Smooth muscle cell (in vitro differentiated cells): Measurements from ENCODE around the gene OR56A3. TPM values are rescaled to one million over a fixed set of nuclear protein-coding genes. Genes with fewer than 3 reads are reported as not detected.

Experiments
- DNase-seq: peaks from one replicate; lab custom pipeline; 2025; ENCODE audit not compliant: unreplicated experiment; lab: John Stamatoyannopoulos, UW
- H2AFZ ChIP-seq: fragments of 200-600 bp; sonication (generic); 2 replicates; pipeline ENCODE4 v1.6.0; 2016; ENCODE audit warnings: antibody characterized with exemption, low read depth, mild to moderate bottlenecking
- H3F3A ChIP-seq: fragments of 200-600 bp; sonication (generic); 2 replicates; pipeline ENCODE4 v1.6.0; 2017; ENCODE audit warnings: antibody characterized with exemption, low read depth
- H3K27ac ChIP-seq: fragments of 200-600 bp; sonication (generic); 2 replicates; pipeline ENCODE4 v1.5.1; 2016; ENCODE audit warnings: low read depth, mild to moderate bottlenecking
- H3K27me3 ChIP-seq: fragments of 200-600 bp; sonication (generic); 2 replicates; pipeline ENCODE4 v1.6.1; 2016; ENCODE audit warnings: low read depth, mild to moderate bottlenecking
- H3K36me3 ChIP-seq: fragments of 200-600 bp; sonication (generic); 2 replicates; pipeline ENCODE4 v1.5.1; 2016; ENCODE audit warnings: low read depth
- H3K4me1 ChIP-seq: fragments of 200-600 bp; sonication (generic); 2 replicates; pipeline ENCODE4 v1.5.1; 2016; ENCODE audit warnings: low read depth
- H3K4me2 ChIP-seq: fragments of 200-600 bp; sonication (generic); 2 replicates; pipeline ENCODE4 v1.6.0; 2016; ENCODE audit warnings: mild to moderate bottlenecking
- H3K4me3 ChIP-seq: fragments of 200-600 bp; sonication (generic); 2 replicates; pipeline ENCODE4 v1.5.1; 2016; ENCODE audit warnings: mild to moderate bottlenecking
- H3K79me2 ChIP-seq: fragments of 200-600 bp; sonication (generic); 2 replicates; pipeline ENCODE4 v1.6.0; 2016; ENCODE audit warnings: low read depth, mild to moderate bottlenecking
- H3K9ac ChIP-seq: fragments of 200-600 bp; sonication (generic); 2 replicates; pipeline ENCODE4 v1.6.0; 2016; ENCODE audit warnings: low read depth
- H3K9me3 ChIP-seq: fragments of 200-600 bp; sonication (generic); replicated peaks from 2 replicates; pipeline ENCODE4 v1.5.1; 2016; ENCODE audit warnings: low read depth
- H4K20me1 ChIP-seq: fragments of 200-600 bp; sonication (generic); 2 replicates; pipeline ENCODE4 v1.6.0; 2016; ENCODE audit warnings: low read depth
- CTCF ChIP-seq: fragments of 200-600 bp; sonication (generic); IDR thresholded peaks from 2 replicates; pipeline ENCODE4 v1.5.1; 2017; ENCODE audit warnings: borderline replicate concordance, mild to moderate bottlenecking, antibody characterized with exemption; ENCODE audit not compliant: insufficient read depth, poor library complexity, severe bottlenecking
- WGBS: methylation state at CpG from one replicate; pipeline ENCODE4 v1.1.7; 2016; ENCODE audit warnings: low lambda C conversion rate; 5-methylcytosine and 5-hydroxymethylcytosine counted together
- polyA plus RNA-seq: library from polyadenylated mRNA; unstranded; fragments of >200 nt; fragmentation: Nextera tagmentation; extraction: Ambion mirVana; gene quantifications from 2 replicates; pipeline ENCODE4 v1.2.1, GENCODE V29; 2016
- total RNA-seq: library from RNA; depleted of rRNA; stranded (reverse); fragments of >200 nt; gene quantifications from 2 replicates; pipeline ENCODE4 v1.2.3, GENCODE V29; 2014

Gene OR56A3
- total and polyA plus RNA-seq, 2 experiments from 2014 or later: not detected

- TF ChIP-seq CTCF: no peak
- H3K79me2 ChIP-seq: no peaks in the 10 kb centered on the region
- 69% methylated on average over 2 of the region's 2 CpGs for WGBS
- no peak overlapping the region for H3K4me2 ChIP-seq
- no peaks in the 10 kb centered on the region for H4K20me1 ChIP-seq
- H3K4me3 ChIP-seq: no peak overlapping the region
- no peak overlapping the region for H2AFZ ChIP-seq
- no peak overlapping the region for H3K27ac ChIP-seq
- no peaks in the 10 kb centered on the region for H3K36me3 ChIP-seq
- no peaks in the 10 kb centered on the region for H3K27me3 ChIP-seq
- H3K4me1 ChIP-seq: no peaks in the 10 kb centered on the region
- no peaks in the 10 kb centered on the region for H3K9me3 ChIP-seq
- no peaks in the 10 kb centered on the region for H3F3A ChIP-seq
- no peak overlapping the region for H3K9ac ChIP-seq
- no peak for DNase-seq
These were observed 19.2 kb upstream of the OR56A3 start for GRCh38 chr11:5922749-5923426.

GRCh38 chr11:5923427-5923776 lies 18.6 kb upstream of the OR56A3 start:
- H3K27me3 ChIP-seq: no peaks in the 10 kb centered on the region
- no peaks in the 10 kb centered on the region for H3K79me2 ChIP-seq
- no peaks in the 10 kb centered on the region for H3K9me3 ChIP-seq
- no peaks in the 10 kb centered on the region for H3F3A ChIP-seq
- H3K9ac ChIP-seq: no peak overlapping the region
- no peaks in the 10 kb centered on the region for H4K20me1 ChIP-seq
- no peak overlapping the region for H3K4me2 ChIP-seq
- H3K27ac ChIP-seq: peak overlapping the region; percentile 19
- DNase-seq: no peak
- H2AFZ ChIP-seq: no peak overlapping the region
- no peak overlapping the region for H3K4me3 ChIP-seq
- no peaks in the 10 kb centered on the region for H3K36me3 ChIP-seq
- no peak for TF ChIP-seq CTCF
- no peaks in the 10 kb centered on the region for H3K4me1 ChIP-seq

- H3K79me2 ChIP-seq: no peaks in the 10 kb centered on the region
- no peak overlapping the region for H2AFZ ChIP-seq
- H3K4me1 ChIP-seq: no peaks in the 10 kb centered on the region
- no peak for DNase-seq
- no peak overlapping the region for H3K9ac ChIP-seq
- TF ChIP-seq CTCF: no peak
- no peaks in the 10 kb centered on the region for H3K27me3 ChIP-seq
- H3F3A ChIP-seq: no peaks in the 10 kb centered on the region
- peak overlapping the region; percentile 19 for H3K27ac ChIP-seq
- no peak overlapping the region for H3K4me2 ChIP-seq
- H4K20me1 ChIP-seq: no peaks in the 10 kb centered on the region
- no peaks in the 10 kb centered on the region for H3K9me3 ChIP-seq
- no peak overlapping the region for H3K4me3 ChIP-seq
- no peaks in the 10 kb centered on the region for H3K36me3 ChIP-seq
These were observed 18.3 kb upstream of the OR56A3 start for GRCh38 chr11:5923794-5924193.

GRCh38 chr11:5928271-5928670 lies 13.8 kb upstream of the OR56A3 start:
- WGBS: 97% methylated on average over 17 of the region's 17 CpGs
- DNase-seq: no peak
- TF ChIP-seq CTCF: no peak

More at GRCh38 chr11:5928271-5928670, 13.8 kb upstream of the OR56A3 start:
- Histone ChIP-seq H3K36me3 (no peaks in the 10 kb centered on the region), H3K79me2 (no peaks in the 10 kb centered on the region), H4K20me1 (no peaks in the 10 kb centered on the region), H3K27me3 (no peaks in the 10 kb centered on the region), H3K4me3 (no peak overlapping the region), H3K4me1 (no peaks in the 10 kb centered on the region), H3K27ac (no peak overlapping the region), H3K9me3 (no peaks in the 10 kb centered on the region), H3F3A (no peaks in the 10 kb centered on the region), H3K9ac (no peak overlapping the region), H2AFZ (no peak overlapping the region), H3K4me2 (no peak overlapping the region)
